A549 treated with GW870086 at 1 μM for 4 hours (cell line): ENCODE measurements around the gene GTSF1L. TPM values are rescaled to one million over a fixed set of nuclear protein-coding genes. Genes with fewer than 3 reads are reported as not detected.

Experiments
- total RNA-seq: library from RNA; stranded (reverse); fragments of 200-300 nt; extraction: Qiagen RNA extraction; gene quantifications from 5 replicates; pipeline ENCODE4 v1.2.3, GENCODE V29; 2022; ENCODE audit warnings: low read depth

The GTSF1L gene
- not detected in 5 replicates for total RNA-seq

GRCh38 chr20:43726811-43727338 is at the start of gene GTSF1L:
Gene GTSF1L, minus strand, starts transcription at chr20:43727002. Its CDS starts 308 bp downstream, at chr20:43726694.

Other genes with a start within 250 kb of the GTSF1L start
- gene L3MBTL1, start 219.3 kb downstream of the GTSF1L start, total RNA-seq, result 0.89 to 1.1 TPM (median 1.1 TPM) in 5 replicates
- gene SGK2, start 168.0 kb downstream of the GTSF1L start, total RNA-seq, result 8.2 to 10.4 TPM (median 9.3 TPM) in 5 replicates
- 29.0 to 32.9 TPM (median 30.7 TPM) in 5 replicates for gene IFT52, start 136.1 kb downstream of the GTSF1L start, total RNA-seq
- 68.0 to 83.7 TPM (median 78.8 TPM) in 5 replicates for gene MYBL2, start 59.9 kb downstream of the GTSF1L start, total RNA-seq
- 8.5 to 13.6 TPM (median 11.6 TPM) in 5 replicates for gene TOX2, start 187.8 kb upstream of the GTSF1L start, total RNA-seq